Measurements from ENCODE around the gene FGF1.

DNA sequence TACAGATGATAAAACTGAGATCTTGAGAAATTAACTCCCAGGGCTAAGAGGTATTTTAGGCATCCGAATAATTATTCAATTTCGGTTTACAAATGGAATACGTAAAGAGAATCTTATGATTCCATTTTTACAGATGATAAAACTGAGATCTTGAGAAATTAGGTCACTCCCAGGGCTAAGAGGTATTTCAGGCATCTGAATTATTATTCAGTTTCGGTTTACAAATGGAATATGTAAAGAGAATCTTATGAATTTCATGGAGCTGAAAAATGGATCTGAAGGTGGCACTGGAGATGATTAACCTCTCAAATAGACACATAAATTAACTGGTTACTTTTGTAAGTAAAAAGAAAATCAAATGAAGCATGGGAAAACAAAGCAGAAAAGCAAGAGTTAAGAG, 44.2 kb downstream of the FGF1 start:
- TF ChIP-seq, protein P1, sequence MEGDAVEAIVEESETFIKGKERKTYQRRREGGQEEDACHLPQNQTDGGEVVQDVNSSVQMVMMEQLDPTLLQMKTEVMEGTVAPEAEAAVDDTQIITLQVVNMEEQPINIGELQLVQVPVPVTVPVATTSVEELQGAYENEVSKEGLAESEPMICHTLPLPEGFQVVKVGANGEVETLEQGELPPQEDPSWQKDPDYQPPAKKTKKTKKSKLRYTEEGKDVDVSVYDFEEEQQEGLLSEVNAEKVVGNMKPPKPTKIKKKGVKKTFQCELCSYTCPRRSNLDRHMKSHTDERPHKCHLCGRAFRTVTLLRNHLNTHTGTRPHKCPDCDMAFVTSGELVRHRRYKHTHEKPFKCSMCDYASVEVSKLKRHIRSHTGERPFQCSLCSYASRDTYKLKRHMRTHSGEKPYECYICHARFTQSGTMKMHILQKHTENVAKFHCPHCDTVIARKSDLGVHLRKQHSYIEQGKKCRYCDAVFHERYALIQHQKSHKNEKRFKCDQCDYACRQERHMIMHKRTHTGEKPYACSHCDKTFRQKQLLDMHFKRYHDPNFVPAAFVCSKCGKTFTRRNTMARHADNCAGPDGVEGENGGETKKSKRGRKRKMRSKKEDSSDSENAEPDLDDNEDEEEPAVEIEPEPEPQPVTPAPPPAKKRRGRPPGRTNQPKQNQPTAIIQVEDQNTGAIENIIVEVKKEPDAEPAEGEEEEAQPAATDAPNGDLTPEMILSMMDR (IDR thresholded peaks at IDR 0.05; ENCODE audit: low read depth, low read length), result no peak
- TF ChIP-seq EZH2phosphoT487 (IDR thresholded peaks at IDR 0.05; ENCODE audit: low read depth), result no peak

All from OCI-LY3 (cell line).